GM23248 (cell line): Measurements from ENCODE around the gene SERTM2. TPM values are rescaled to one million over a fixed set of nuclear protein-coding genes. Genes with fewer than 3 reads are reported as not detected.

Experiments used
- DNase-seq: peaks from one replicate; pipeline ENCODE4 v3.0.0-alpha.2; 2015
- H2AFZ ChIP-seq: fragments of 200-600 bp; sonication (generic); 2 replicates; pipeline ENCODE4 v1.6.1; 2016; ENCODE audit warnings: antibody characterized with exemption
- H3F3A ChIP-seq: fragments of 200-600 bp; sonication (generic); 2 replicates; pipeline ENCODE4 v1.6.1; 2016; ENCODE audit warnings: mild to moderate bottlenecking, antibody characterized with exemption, mixed run types; ENCODE audit not compliant: insufficient read depth
- H3K27ac ChIP-seq: fragments of 200-600 bp; sonication (generic); 2 replicates; pipeline ENCODE4 v1.5.1; 2016; ENCODE audit warnings: mild to moderate bottlenecking
- H3K27me3 ChIP-seq: fragments of 200-600 bp; sonication (generic); replicated peaks from 2 replicates; pipeline ENCODE4 v1.6.1; 2016; ENCODE audit warnings: mild to moderate bottlenecking; ENCODE audit not compliant: insufficient read depth
- H3K36me3 ChIP-seq: fragments of 200-600 bp; sonication (generic); 2 replicates; pipeline ENCODE4 v1.6.1; 2016; ENCODE audit warnings: low read depth, mild to moderate bottlenecking
- H3K4me1 ChIP-seq: fragments of 200-600 bp; sonication (generic); 2 replicates; pipeline ENCODE4 v1.6.1; 2016; ENCODE audit warnings: mild to moderate bottlenecking; ENCODE audit not compliant: insufficient read depth
- H3K4me2 ChIP-seq: fragments of 200-600 bp; sonication (generic); one replicate; pipeline ENCODE4 v1.6.1; 2016; ENCODE audit warnings: mild to moderate bottlenecking; ENCODE audit not compliant: unreplicated experiment
- H3K4me3 ChIP-seq: fragments of 200-600 bp; sonication (generic); 2 replicates; pipeline ENCODE4 v1.5.1; 2016; ENCODE audit warnings: mild to moderate bottlenecking
- H3K79me2 ChIP-seq: fragments of 200-600 bp; sonication (generic); 2 replicates; pipeline ENCODE4 v1.6.1; 2016; ENCODE audit warnings: mild to moderate bottlenecking; ENCODE audit not compliant: insufficient read depth
- H3K9ac ChIP-seq: fragments of 200-600 bp; sonication (generic); 2 replicates; pipeline ENCODE4 v1.6.1; 2016; ENCODE audit warnings: mild to moderate bottlenecking
- H3K9me2 ChIP-seq: fragments of 200-600 bp; sonication (generic); 2 replicates; pipeline ENCODE4 v1.6.1; 2016; ENCODE audit warnings: mixed run types, mild to moderate bottlenecking, moderate library complexity; ENCODE audit not compliant: insufficient read depth
- H3K9me3 ChIP-seq: fragments of 200-600 bp; sonication (generic); one replicate; pipeline ENCODE4 v1.6.1; 2017; ENCODE audit warnings: low read depth
- H4K20me1 ChIP-seq: fragments of 200-600 bp; sonication (generic); 2 replicates; pipeline ENCODE4 v1.6.0; 2016; ENCODE audit not compliant: insufficient read depth
- EZH2 ChIP-seq: fragments of 200-600 bp; sonication (generic); IDR thresholded peaks from 2 replicates; pipeline ENCODE4 v1.6.1; 2018; ENCODE audit warnings: antibody characterized with exemption, mild to moderate bottlenecking; ENCODE audit not compliant: insufficient read depth, poor library complexity, severe bottlenecking
- EZH2phosphoT487 ChIP-seq: fragments of 200-600 bp; sonication (generic); IDR thresholded peaks from 2 replicates; pipeline ENCODE4 v1.6.1; 2018; ENCODE audit warnings: antibody characterized with exemption, moderate library complexity, mild to moderate bottlenecking, low read depth; ENCODE audit not compliant: insufficient read depth
- WGBS, 2 experiments: methylation state at CpG; one replicate each; pipeline ENCODE4 v1.1.6; 2015 to 2017; ENCODE audit warnings: low lambda C conversion rate in 2 of 2, low coverage in 1 of 2; ENCODE audit errors: missing lambda C conversion rate in 2 of 2; 5-methylcytosine and 5-hydroxymethylcytosine counted together
- in situ Hi-C: fragments of 300-500 bp; cut with MboI; formaldehyde crosslinking; loops from 2 replicates; pipeline ENCODE4 v1.15.0; 2020
- polyA plus RNA-seq: library from polyadenylated mRNA; unstranded; fragments of >200 nt; fragmentation: Nextera tagmentation; extraction: Ambion mirVana; gene quantifications from 2 replicates; pipeline ENCODE4 v1.2.1, GENCODE V29; 2016
- total RNA-seq: library from RNA; depleted of rRNA; stranded (reverse); fragments of >200 nt; shearing (Covaris generic); gene quantifications from 2 replicates; pipeline ENCODE4 v1.2.3, GENCODE V29; 2014

The SERTM2 gene
- total and polyA plus RNA-seq, 2 experiments from 2014 or later: not detected

DNA sequence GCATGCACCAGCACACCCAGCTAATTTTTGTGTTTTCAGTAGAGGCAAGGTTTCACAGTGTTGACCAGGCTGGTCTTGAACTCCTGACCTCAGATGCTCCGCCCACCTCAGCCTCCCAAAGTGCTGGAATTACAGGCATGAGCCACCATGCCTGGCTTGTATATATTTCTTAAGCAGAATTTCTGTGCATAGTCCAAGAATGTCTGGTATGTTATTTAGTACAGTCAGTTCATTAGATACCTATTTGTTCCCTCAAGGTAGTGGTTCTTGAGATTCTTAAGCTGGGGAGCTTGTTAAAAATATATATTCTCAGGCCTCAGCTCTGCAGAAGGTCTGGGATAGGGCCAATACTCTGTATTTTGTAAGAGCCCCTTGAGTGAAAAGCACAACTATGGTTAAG, 4.6 kb upstream of the SERTM2 start:
- Histone ChIP-seq H4K20me1 (no peaks in the 10 kb centered on the region), H3K4me2 (no peak overlapping the region), H3K9me3 (no peaks in the 10 kb centered on the region), H3K9me2 (no peaks in the 10 kb centered on the region), H3K4me1 (no peaks in the 10 kb centered on the region), H3K27me3 (no peaks in the 10 kb centered on the region), H3K4me3 (no peak overlapping the region), H3K79me2 (no peaks in the 10 kb centered on the region), H3K27ac (no peak overlapping the region), H3F3A (no peaks in the 10 kb centered on the region), H3K36me3 (no peaks in the 10 kb centered on the region), H2AFZ (no peak overlapping the region), H3K9ac (no peak overlapping the region)
- in situ Hi-C loops: no loop called here
- WGBS, 2 experiments: 0 to 18% methylated on average over 1 of the region's 1 CpG
- no peak for TF ChIP-seq EZH2phosphoT487
- no peak for TF ChIP-seq EZH2
- DNase-seq: no peak

DNA sequence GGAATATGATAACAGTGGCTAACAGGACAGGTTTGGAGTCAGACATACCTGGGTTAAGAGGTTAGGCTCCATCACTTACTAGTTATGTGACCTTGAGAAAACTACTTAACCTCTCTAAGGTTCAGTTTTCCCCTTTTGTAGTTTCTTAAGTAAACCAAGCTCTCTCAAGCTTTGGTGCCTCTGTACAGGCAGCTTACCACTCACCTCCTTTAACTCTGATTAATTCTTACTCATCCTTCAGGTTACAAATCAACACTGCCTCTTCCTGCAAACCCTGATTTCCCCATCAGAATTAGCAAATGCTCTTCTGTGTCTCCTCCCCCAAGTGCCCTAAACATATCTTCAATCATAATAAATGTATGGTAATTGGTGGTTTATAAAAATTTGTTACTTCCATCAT, 3.5 kb upstream of the SERTM2 start:
- no peaks in the 10 kb centered on the region for H4K20me1 ChIP-seq
- no peak overlapping the region for H3K4me2 ChIP-seq
- no peak for TF ChIP-seq EZH2phosphoT487
- DNase-seq: no peak
- no peaks in the 10 kb centered on the region for H3K79me2 ChIP-seq
- no peak overlapping the region for H3K9ac ChIP-seq
- no peak overlapping the region for H2AFZ ChIP-seq
- H3K36me3 ChIP-seq: no peaks in the 10 kb centered on the region
- no peaks in the 10 kb centered on the region for H3K9me2 ChIP-seq
- no peak overlapping the region for H3K27ac ChIP-seq
- no peaks in the 10 kb centered on the region for H3K9me3 ChIP-seq
- no peaks in the 10 kb centered on the region for H3K4me1 ChIP-seq
- no peaks in the 10 kb centered on the region for H3F3A ChIP-seq
- in situ Hi-C loops: no loop called here
- no peak overlapping the region for H3K4me3 ChIP-seq
- H3K27me3 ChIP-seq: no peaks in the 10 kb centered on the region

- no peaks in the 10 kb centered on the region for H3K4me1 ChIP-seq
- no peaks in the 10 kb centered on the region for H3K79me2 ChIP-seq
- no peaks in the 10 kb centered on the region for H3F3A ChIP-seq
- in situ Hi-C loops: no loop called here
- no peaks in the 10 kb centered on the region for H3K27me3 ChIP-seq
- no peaks in the 10 kb centered on the region for H3K36me3 ChIP-seq
- H3K4me2 ChIP-seq: no peak overlapping the region
- DNase-seq: no peak
- H3K27ac ChIP-seq: no peak overlapping the region
- H3K4me3 ChIP-seq: no peak overlapping the region
- no peaks in the 10 kb centered on the region for H4K20me1 ChIP-seq
- no peak overlapping the region for H2AFZ ChIP-seq
- no peak overlapping the region for H3K9ac ChIP-seq
- H3K9me2 ChIP-seq: no peaks in the 10 kb centered on the region
- no peaks in the 10 kb centered on the region for H3K9me3 ChIP-seq
- TF ChIP-seq EZH2: no peak
- TF ChIP-seq EZH2phosphoT487: no peak
These were observed 3.9 kb downstream of the SERTM2 start for GRCh38 chrX:111515298-111515697.

DNA sequence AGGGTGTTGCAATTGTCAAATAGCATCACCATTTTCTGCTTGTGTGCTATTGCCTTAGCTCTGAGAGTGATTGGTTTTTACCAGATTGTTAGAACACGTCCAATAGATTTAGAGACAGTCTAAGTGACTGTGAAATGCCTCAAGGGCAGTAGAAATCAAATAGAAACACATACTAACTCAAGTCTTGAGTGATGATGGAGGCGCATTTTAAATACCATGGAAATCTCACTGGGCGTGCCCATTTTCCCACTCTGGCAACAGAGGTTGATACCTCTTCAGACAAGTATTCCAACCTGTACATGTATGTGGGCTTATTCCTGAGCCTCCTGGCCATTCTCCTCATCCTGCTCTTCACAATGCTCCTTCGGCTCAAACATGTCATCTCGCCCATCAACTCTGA, 7.2 kb downstream of the SERTM2 start:
- no peak overlapping the region for H3K9ac ChIP-seq
- H4K20me1 ChIP-seq: no peaks in the 10 kb centered on the region
- no peaks in the 10 kb centered on the region for H3K36me3 ChIP-seq
- no peaks in the 10 kb centered on the region for H3F3A ChIP-seq
- no peak overlapping the region for H3K27ac ChIP-seq
- H2AFZ ChIP-seq: no peak overlapping the region
- no peaks in the 10 kb centered on the region for H3K4me1 ChIP-seq
- WGBS, 2 experiments: 35 to 42% methylated on average over 5 of the region's 5 CpGs
- TF ChIP-seq EZH2 (no peak), EZH2phosphoT487 (no peak)
- no peak overlapping the region for H3K4me3 ChIP-seq
- H3K9me3 ChIP-seq: no peaks in the 10 kb centered on the region
- H3K79me2 ChIP-seq: no peaks in the 10 kb centered on the region
- in situ Hi-C loops: no loop called here
- H3K27me3 ChIP-seq: no peaks in the 10 kb centered on the region
- no peaks in the 10 kb centered on the region for H3K9me2 ChIP-seq
- no peak overlapping the region for H3K4me2 ChIP-seq
- DNase-seq: no peak

DNA sequence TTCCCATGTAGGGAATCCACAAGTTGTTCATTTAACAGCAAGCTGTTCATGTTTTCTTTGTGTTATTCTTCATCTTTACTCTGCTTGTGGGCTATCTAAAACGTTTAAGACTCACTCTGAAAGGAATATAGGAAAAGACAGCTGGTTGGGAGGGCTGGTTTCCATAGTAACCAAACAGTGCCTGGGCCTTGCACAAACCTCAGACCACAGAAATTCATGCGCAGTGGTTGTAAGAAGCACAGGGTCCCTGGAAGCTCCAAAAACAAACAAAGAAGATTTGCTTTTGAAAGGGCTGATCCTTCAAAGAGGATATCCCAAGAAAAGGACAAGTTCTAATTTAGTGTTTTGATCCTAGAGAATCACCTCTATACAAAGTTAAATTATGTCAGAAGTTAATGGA, 7.8 kb downstream of the SERTM2 start:
- Histone ChIP-seq H2AFZ (no peak overlapping the region), H3K36me3 (no peaks in the 10 kb centered on the region), H4K20me1 (no peaks in the 10 kb centered on the region), H3K9me2 (no peaks in the 10 kb centered on the region), H3K9ac (no peak overlapping the region), H3K79me2 (no peaks in the 10 kb centered on the region), H3K27ac (no peak overlapping the region), H3K9me3 (no peaks in the 10 kb centered on the region), H3K4me1 (no peaks in the 10 kb centered on the region), H3K4me2 (no peak overlapping the region), H3K27me3 (no peaks in the 10 kb centered on the region), H3F3A (no peaks in the 10 kb centered on the region), H3K4me3 (no peak overlapping the region)
- in situ Hi-C loops: no loop called here
- TF ChIP-seq EZH2 (no peak), EZH2phosphoT487 (no peak)
- 39 to 43% methylated on average over 2 of the region's 2 CpGs for WGBS, 2 experiments
- no peak for DNase-seq
